Dedifferentiated amniotic fluid mesenchymal stem cell (primary cell): ENCODE measurements around the gene PPP2R3A.
A peak's percentile ranks its signal among the peaks of the same experiment; 100 is the strongest.
"Not testable (repeated sequence)": the region's sequence is repeated elsewhere in the genome, so short reads cannot be mapped to it uniquely, and the experiment has no call there.

Experiments used
- DNase-seq: peaks from one replicate; pipeline ENCODE4 v3.0.0-alpha.2; 2016; ENCODE audit errors: extremely low spot score

PPP2R3A gene, protein sequence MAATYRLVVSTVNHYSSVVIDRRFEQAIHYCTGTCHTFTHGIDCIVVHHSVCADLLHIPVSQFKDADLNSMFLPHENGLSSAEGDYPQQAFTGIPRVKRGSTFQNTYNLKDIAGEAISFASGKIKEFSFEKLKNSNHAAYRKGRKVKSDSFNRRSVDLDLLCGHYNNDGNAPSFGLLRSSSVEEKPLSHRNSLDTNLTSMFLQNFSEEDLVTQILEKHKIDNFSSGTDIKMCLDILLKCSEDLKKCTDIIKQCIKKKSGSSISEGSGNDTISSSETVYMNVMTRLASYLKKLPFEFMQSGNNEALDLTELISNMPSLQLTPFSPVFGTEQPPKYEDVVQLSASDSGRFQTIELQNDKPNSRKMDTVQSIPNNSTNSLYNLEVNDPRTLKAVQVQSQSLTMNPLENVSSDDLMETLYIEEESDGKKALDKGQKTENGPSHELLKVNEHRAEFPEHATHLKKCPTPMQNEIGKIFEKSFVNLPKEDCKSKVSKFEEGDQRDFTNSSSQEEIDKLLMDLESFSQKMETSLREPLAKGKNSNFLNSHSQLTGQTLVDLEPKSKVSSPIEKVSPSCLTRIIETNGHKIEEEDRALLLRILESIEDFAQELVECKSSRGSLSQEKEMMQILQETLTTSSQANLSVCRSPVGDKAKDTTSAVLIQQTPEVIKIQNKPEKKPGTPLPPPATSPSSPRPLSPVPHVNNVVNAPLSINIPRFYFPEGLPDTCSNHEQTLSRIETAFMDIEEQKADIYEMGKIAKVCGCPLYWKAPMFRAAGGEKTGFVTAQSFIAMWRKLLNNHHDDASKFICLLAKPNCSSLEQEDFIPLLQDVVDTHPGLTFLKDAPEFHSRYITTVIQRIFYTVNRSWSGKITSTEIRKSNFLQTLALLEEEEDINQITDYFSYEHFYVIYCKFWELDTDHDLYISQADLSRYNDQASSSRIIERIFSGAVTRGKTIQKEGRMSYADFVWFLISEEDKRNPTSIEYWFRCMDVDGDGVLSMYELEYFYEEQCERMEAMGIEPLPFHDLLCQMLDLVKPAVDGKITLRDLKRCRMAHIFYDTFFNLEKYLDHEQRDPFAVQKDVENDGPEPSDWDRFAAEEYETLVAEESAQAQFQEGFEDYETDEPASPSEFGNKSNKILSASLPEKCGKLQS (N-terminal part only)

DNA sequence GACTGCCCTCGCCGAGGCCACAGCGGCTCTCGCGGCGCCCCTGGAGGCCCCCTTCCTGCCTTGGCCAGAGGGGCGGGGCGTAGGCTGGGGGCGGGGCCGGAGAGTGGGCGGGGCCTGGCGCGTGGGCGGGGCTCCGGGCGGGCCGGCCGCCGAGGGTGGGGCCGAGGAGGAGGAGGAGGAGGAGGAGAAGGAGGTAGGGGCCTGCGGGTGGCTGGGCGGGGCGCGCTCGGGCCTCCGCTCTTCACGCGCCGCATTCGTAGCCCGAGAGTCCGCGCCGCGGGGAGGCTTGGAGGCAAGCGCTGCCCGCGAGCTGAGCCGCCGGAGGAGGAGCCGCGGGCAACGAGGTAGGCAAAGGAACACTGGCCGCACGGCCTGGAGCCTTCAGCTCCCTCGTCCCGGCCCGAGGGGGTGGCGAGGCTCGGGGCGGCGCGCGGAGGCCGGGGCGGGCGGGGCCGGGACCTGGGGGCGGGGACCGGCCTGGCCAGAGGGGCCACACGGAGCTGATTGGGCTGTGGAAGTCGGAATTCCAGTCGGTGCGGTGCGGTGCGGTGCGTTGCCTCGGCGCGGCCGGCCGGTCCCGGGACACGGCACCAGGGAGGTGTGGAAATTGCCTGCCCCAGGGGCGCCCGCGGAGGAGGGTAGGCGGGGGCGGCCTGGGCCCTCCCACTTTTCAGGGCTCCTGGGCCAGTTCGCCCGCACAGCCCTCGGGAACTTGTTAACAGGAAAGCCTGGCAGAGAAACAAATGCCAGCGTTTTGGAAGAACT, at the start of gene PPP2R3A:
PPP2R3A (plus strand) TSS at position 223 of the 765 bp plus-strand sequence. CDS start 35,771 bp downstream, outside the sequence.
- DNase-seq, result peak; percentile 61

DNA sequence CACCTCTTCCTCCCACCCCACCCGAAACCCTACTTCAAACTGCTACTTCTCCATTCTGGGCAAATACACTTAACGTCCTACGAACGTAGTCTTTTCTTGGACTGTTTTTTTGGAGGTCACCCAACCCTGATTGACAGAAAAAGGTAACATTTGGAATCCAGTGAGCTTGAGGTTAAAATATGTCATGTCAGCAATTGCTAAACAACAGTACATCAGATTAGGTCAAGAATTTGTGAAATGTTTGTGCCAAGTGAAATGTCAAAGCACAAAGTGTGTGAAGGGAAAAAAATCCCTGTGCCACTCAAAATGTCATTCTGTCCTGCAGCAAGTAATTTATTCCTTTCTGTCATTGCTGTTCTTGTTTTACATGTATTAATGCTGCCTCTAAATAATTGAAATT, 49.2 kb upstream of the PPP2R3A start:
- no peak for DNase-seq

DNA sequence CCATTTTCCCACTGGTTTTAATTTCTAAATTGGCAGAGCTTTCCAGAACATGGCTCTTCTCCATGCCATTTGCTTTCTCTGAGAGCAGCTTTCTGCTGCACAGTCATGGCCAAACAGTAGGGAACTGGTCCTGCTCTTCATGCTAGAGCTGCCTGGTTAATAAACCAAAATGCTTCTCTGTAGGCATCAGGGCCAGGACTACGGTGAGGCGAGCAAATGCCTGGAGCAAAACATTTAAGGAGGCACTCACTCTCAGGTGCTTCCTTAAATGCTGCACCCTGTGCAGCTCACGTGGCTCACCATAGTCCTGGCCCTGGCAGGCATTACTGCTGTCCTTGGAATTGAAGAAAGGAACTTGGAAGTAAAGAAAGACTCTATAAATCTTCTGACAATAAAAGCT, 48.5 kb upstream of the PPP2R3A start:
- no peak for DNase-seq

DNA sequence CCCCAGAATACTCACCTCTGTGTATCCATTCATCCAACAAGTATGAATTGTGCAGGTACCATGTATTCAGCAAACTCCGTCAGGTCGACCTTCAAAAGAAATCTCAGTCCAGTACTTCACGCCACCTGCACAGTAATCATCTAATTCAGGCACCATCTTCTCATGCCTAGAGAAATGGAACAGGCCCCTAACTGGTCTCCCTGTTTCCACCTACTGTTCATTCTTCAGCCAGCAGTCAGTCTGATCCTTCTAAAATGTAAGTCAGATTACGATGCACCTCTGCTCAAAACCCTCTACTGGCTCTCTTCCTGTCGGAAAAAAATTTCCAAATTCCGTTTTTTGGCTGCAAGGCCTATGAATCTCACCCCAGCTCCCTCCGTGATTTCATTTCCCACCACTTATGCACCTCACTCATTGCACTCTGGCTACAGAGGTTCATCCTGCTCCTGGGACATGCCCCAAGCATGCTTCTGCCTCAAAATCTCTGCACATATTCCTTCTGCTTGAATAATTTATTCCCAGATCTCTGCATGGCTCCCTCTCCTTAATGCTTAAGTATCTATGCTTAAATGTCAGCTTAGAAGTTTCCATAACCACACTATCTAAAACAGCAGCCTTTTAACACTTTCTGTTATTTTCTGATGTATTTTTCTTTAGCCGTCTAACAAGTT, 47.5 kb upstream of the PPP2R3A start:
- no peak for DNase-seq

DNA sequence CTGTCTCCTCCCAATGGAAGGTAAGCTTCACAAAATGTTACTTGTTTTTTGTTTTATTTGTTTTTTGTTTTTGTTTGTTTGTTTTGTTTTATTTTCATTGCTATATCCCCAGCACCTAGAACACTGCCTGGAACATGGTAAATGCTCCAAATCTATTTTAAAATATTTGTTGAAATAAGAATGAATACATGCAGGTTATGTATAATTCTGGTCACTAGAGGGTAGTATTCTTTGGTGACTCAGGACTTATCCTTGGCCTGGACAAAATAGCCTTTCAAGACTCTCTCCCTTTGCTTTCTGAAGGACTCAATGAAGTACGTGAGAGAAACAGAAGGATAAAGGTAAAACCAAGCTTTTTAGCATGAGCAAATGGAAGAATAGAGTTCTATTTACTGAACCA, 46.9 kb upstream of the PPP2R3A start:
- peak; percentile 82 for DNase-seq

DNA sequence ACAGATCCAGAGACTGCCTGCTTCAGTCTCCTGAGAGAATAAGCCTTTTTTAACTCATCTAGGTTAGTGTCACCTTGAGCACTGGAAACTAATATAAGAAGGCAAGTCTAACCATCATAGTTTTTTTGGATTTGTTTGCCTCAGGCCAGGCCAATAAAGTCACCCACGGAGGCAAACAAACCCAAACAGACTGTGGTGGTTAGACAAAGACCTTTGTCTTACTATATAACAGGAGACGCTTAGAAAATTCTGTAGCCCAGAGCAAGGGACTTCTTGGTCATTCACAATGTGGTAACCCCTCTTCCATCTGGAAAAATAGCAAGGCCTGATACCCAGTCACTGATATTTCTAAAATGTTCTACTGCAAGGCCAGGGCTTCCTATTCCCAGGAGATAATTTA, 45.3 kb upstream of the PPP2R3A start:
- DNase-seq, result no peak

DNA sequence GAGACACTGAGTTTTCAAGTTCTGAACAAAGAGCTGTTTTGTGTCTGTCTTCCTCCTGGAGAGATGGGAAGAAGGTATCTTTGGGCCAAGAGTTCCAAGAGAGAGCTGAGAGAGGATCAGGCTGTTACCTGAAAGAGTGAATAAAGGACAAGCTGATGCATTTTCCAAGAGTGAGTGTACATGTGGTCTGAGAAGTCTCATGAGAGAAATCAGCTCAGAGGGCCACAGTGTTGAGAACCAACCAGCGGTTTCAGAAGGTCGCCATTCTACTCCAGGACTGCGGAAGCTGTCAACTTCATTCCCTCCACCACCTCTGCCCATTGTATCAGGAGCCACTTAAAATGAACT, 42.7 kb upstream of the PPP2R3A start:
- no peak for DNase-seq

DNA sequence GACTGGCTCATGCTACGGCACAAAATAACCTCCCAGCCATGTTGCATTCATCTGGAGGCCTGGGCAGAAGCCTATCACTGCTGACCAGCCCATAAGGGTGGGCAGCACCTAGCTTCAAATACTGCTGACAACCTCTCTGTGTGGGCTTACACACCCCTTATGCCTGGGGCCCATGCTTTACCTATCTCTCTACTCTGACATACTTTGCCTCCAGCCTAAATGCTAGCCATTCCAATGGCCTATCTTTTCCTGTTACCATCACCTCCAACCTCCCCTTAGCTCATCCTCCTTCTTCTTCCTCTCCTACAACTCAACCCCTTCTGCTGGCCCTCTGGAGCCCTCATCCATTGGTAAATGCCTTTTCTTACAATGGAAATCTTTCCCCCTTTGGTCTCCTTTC, 41.0 kb upstream of the PPP2R3A start:
- no peak for DNase-seq

DNA sequence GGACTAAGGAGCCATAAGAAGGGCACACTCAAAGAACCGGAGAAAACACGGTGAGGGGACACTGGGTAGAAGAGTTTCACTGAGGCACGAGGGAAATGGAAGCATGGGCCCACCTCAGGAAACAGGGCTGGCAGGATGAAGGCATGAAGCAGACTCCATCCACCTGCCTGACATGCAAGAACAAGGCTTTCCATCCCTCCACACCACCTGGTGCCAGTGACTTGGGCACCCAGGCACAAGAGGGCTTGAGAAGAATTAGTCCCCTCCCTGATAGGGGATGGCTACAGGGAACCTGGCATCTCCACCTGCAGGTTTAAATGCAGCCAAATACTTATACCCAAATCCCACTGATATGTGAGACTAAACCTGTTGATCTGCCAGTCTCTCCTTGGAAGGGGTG, 38.9 kb upstream of the PPP2R3A start:
- no peak for DNase-seq

DNA sequence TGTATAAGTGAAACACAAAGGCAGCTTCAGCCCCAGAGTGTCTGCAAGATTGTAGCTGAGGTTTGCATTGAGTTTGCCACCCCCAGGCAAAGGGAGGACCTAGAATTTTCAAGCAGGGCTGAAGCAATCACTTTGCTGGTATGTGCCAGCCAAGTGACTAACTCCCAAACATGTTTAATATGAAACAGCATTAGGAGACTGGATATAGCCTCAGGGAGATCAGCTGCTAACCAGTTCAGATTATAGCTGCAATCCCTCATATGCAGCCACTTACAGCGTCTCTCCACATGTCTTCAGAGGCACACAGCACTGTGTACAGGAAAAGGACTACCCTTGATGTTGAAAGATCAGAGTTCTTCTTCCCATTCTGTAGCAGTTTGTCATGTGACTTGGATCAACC, 38.4 kb upstream of the PPP2R3A start:
- DNase-seq, result peak; percentile 84

DNA sequence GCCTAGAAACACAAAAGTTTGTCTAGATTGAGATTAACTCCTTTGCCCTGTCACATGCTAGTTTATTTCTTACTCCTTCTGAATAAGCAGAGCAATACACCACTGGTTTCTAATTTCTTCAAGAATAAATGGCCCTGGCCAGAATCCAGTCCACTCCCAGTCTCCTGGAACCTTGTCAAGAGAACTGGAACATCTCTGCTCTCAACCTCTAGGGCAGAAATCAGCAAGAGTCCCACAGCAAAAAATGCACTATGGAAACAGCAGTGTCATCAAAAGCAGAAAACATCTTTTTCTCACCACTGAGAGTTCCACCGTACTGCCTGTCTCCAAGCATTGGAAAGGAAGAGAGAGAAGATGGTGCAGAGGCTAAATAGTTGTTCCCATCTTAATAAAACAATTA, 35.9 kb upstream of the PPP2R3A start:
- peak; percentile 80 for DNase-seq

DNA sequence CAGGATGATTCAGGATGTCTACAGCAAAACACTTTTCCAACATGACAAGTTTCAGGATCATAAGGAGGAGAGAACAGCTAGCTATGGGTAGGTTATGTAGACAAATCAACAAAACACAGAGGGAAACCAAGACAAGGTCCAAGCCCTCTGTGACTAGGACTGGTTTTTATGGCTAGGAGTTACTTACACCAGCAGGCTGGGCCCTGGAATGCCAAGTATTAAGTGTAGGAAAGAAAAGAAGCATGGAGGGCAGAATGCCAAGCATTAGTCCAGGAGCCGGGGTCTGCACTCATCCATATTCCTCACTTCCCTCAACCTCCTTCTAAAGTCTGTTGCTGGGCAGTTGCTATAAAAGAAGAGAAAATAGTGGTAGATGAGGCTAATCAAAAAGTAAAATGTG, 35.3 kb upstream of the PPP2R3A start:
- DNase-seq, result no peak

DNA sequence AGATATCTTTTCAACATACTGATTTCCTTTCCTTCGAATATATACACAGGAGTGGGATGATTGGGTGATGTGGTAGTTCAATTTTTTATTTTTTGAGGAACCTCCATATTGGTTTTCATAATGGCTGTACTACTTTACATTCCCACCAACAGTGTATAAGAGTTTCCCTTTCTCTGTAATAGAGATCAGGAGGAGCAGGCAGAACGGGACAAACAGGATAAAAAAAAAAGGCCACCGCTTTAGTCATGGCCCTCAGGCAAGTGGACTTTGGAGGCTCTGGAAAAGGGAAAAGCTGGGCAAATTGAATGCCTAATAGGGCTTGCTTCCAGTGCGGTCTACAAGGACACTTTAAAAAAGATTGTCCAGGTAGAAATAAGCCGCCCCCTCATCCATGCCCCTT, 30.4 kb upstream of the PPP2R3A start:
- DNase-seq, result not testable (repeated sequence)

DNA sequence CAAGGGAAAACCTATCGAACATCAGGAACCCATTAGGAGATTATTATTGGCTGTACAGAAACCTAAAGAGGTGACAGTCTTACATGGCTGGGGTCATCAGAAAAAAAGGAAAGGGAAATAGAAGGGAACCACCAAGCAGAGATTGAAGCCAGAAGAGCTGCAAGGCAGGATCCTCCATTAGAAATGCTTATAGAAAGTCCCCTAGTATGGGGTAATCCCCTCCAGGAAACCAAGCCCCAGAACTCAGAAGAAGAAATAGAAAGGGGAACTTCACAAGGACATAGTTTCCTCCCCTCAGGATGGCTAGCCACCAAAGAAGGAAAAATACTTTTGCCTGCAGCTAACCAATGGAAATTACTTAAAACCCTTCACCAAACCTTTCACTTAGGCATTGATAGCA, 27.8 kb upstream of the PPP2R3A start:
- not testable (repeated sequence) for DNase-seq

DNA sequence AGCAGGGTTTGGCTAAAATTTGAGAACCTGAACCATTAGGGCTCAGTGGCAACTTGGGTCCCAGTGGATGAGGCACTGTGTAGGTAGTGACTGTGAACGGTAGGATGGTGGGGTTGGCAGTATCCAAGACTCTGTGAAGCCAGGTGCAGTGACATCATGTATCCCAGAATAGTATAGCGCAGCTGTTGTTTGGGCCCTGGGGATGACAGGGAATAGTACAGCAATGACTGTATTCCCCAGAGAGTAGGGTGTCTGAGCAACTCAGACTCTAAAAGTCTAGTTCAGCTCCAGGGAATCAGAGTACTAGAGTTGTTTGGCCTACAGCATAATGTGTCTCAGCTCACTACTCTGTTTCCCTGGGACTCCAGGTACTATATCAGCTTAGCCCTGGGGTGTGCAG, 20.7 kb upstream of the PPP2R3A start:
- no peak for DNase-seq

DNA sequence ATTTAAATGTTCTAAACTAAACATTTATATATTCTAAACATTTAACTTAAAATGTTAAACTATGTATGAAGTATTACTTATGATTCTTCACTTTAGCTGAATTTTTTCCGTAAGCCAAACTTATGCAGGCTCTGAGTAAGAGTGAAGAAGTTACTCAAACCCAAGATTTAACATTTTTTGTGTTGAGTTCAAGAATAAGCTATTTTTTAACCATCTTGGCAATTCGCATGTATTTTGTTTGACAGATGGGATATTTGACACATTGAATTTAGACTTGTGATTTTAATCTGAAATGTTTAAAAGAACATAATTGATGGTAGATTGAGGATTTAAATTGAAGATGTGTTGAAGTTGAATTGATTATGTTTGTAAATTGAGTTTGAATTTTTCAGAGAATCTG, 14.6 kb upstream of the PPP2R3A start:
- no peak for DNase-seq

DNA sequence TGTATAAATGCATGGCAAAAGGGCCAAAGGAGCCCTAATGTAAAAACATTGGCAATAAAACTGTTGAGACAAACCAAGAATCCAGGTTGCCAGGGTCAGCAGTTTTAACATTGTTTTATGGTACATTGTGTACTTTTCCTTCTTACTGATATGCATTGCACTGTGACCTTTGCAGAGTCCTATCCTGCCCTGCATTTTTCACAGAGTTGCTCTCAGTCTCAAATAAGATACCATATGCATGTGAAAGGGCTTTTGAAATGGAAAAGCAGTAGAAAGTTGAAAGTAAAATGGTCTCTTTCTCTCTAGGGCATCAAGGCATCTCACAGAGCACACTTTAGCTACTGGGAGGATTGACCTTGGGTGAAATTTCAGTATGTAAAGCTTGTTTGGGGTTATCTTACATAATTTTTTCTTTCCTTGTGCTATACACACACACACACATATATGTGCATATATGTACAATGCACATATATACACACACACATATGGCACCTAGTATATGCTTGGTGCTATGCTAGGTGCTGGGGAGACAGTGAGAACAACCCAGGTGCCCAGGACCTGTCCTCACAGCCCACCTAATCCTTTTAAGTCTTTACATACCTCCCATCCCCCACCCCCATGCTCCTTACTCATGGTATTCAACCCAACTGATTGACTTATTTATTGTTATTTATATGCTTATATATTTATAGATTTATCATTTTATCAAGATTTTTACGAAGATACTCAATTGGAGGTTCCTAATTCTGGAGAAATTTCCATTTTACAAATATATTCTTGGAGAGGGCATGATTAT, 1.2 kb upstream of the PPP2R3A start:
- DNase-seq, result no peak

DNA sequence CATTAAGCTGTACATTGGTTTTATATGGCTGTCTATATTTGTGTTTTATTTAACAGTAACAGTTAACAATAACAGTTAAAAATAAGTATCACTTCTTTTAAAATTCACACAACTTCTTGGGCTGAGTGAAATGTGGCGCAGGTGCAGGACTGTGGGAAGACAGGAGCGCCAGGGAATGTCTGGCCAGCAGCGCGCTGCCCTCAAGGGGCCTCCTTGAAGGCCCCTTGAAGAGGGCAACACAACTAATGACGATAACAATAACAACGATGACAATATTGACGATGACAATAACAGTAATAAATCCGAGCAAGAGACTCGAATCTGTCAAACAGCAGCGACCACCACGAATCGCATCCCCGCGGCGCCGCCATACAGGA, 411 bp upstream of the PPP2R3A start:
- DNase-seq, result no peak

DNA sequence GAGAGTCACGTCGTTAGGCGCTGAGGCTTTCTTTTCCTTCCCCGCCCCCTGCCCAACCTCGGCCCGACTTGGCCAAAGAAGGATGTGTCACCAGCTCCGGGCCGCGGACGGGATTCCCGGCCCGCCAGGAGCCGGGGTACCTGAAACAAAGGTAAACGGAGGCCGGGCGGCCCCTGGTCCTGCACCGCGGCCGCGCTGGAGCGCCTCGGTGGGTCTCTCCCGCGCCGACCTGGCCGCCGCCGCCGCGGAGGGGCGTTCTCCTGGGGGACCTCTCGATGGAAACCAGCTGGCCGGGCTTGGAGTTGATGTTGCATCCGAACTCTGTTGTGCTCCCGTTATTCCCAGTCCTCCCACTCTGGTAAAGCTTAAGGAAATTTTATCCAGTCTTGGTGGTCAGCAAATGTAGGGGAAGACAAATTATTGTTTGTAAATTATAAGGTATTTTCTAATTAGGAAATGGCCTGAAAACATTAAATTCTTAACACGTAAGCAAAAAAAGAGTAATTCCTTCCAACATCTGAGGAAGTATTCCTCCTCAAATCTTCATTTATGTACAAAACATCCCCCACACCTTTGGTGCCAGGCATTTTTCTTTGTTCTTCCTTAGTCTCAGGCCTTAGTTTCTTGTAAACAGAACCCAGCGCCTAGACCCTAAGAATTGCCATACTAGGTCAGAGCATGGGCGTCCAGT, 888 bp downstream of the PPP2R3A start:
- DNase-seq, result no peak

DNA sequence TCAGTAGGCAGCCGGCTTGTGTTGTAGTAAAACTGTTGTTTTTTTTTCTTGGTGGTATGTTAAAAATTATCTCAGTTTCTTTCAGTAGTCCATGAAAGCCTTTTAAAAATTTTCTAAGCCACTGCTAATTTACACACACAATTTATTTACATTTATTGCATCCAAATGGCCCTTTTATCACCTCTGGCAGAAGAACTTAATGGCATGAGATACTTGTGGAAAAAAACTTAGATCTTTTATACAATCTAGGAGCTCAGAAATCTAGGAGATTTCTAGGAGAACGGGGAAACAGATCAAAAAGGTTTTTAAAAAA, 1.4 kb downstream of the PPP2R3A start:
- no peak for DNase-seq
